NB4 (cell line): Measurements from ENCODE around the gene PCYT1A.

Source experiments
- CTCF ChIP-seq: IDR thresholded peaks from one replicate; pipeline ENCODE4 v1.5.1; 2012; ENCODE audit warnings: low read depth, low read length
- TF ChIP-seq, protein P1 (sequence below): IDR thresholded peaks from 2 replicates; pipeline ENCODE4 v1.6.1; 2011; ENCODE audit warnings: low read depth, low read length

GRCh38 chr3:196287090-196287439 is 461 bp downstream of the PCYT1A start:
- no peak for TF ChIP-seq CTCF
- TF ChIP-seq, protein P1, sequence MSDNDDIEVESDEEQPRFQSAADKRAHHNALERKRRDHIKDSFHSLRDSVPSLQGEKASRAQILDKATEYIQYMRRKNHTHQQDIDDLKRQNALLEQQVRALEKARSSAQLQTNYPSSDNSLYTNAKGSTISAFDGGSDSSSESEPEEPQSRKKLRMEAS: peak; percentile 6; the same call in 1 of the 2 replicates
